GM21528 (cell line): ENCODE results near the gene ARID1B.

ENCODE experiments used
- ATAC-seq: cut with Tn5 transposase; IDR thresholded peaks from one replicate; pipeline ENCODE4 v1.9.1; 2021; ENCODE audit warnings: mild to moderate bottlenecking, moderate library complexity; ENCODE audit not compliant: unreplicated experiment, low FRiP score

The ARID1B gene

DNA sequence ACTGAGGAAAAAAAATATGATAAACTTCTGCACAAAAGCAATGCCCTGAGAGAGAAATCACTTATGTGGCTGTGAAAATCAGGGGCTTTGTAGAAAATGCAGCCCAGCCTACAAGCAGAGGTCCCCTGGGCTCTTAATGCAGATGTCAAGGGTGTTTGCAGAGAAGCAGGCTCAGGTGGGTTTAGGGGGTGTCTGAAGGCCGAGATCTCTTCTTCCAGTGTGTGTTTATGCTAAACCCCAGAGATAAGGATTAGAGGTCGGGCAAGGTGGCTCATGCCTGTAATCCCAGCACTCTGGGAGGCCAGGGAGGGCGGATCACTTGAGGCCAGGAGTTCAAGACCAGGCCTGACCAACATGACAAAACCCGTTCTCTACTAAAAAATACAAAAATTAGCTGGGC is 467.6 kb downstream of the ARID1B start:
- ATAC-seq: no peak

DNA sequence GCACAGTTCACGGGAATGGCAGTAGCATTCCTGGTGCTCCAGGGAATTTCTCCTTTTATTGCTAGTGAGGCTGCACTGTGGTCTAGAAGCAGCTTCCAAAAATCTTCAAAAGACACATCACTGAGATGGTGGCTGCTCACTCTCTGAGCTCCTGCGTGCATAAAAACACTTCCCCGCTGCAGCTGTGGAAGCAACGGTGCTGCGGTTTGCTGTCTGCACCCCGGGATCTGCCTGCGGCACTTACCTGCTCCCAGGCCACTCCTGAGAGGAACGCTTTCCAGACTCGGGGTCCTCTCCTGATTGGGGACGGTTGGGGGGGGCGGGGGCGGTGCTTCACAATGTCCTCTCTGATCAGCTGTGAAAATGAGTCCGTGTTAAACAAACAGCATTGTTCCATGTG is 468.3 kb downstream of the ARID1B start:
- no peak for ATAC-seq

- no peak for ATAC-seq
Observed at GRCh38 chr6:157246048-157246630, 469.0 kb downstream of the ARID1B start.

DNA sequence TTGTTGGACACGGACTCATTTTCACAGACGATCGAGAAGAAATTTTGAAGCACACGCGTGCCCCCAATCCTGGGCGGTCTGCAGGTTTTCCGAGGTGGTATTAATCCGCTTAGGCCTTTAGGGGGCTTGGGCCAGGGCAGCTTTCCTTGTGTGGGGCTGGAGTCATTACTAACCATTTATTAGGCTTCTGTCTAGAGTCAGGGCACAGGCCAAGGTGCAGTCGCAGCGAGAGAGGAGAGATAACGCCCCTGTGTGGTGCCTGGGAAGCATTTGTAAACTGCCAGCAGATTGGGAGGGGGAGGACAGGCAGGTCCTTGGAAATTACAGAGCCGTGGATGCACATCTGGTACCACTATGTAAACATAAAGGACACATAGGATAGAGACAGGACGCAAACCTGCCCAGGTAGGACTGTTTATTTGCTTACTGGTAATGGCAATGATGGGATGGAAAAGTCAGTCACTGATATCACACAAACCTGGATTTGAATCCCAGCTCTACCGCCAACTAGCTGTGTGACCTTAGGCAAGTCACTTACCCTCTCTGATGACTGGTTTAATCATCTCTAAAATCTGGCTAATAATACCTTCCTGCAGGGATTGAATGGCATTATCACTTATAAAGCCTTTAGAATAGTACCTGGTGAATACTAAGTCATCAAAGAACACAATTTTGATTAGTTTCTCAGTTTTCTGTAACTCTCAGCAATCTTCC is 469.8 kb downstream of the ARID1B start:
- ATAC-seq: no peak

DNA sequence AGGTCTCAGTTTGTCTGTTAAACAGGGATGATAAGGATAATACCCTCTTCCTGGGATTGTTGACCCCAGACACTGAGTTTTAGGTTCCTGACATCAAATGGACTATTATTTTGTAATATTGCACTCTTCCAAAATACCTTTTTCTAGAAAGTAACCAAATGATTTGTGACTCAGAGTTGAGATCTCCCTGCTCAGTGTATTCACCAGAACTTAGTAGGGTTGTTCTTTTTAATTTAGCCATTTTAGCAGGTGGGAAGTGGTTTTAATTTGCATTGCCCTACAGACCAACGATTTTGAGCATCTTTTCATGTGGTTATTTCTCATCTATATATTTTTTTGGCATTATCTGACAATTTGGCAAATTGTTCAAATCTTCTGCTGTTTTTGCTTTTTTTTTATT is 471.1 kb downstream of the ARID1B start:
- ATAC-seq: no peak

DNA sequence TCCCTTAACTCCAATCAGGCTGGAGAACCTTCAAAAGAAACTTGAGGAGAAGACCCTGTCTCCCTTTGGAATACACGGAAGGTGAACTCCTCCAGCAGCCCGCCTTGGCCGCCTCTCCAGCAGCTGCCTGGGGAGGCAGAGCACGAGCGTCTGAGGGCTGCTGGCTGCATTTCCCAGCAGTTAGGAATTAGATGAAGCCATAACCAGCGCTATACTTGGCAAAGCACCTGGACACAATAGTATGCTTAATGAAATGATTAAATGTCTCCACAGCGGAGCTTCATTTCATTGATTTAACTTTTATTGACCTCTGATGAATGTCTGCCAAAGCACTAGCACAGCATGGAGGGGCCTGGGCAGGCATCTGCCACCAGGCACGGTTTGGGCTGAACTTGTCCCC is 472.6 kb downstream of the ARID1B start:
- ATAC-seq: no peak

GRCh38 chr6:157251586-157252247 is 474.5 kb downstream of the ARID1B start:
- ATAC-seq: no peak

DNA sequence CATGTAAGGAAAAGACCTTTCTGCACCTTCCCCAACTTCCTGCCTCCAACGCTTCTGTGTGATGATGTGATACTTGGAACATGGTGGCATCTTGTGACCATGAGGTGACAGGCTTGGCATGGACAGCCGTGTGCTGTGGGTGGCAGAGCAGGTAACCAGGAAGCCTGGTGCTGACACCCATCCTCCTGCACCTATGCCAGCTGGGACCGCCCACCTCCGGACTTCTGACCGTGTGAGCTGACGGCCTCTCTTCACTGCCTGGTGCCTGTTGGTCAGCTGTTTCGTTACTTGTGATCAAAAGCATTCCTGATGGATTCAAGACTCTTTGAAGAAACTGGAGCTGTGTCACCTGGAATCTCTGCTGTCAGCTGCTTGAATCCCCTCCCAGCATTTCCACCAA is 475.8 kb downstream of the ARID1B start:
- ATAC-seq: no peak

- ATAC-seq: no peak
Observed at GRCh38 chr6:157253699-157254098, 476.5 kb downstream of the ARID1B start.

DNA sequence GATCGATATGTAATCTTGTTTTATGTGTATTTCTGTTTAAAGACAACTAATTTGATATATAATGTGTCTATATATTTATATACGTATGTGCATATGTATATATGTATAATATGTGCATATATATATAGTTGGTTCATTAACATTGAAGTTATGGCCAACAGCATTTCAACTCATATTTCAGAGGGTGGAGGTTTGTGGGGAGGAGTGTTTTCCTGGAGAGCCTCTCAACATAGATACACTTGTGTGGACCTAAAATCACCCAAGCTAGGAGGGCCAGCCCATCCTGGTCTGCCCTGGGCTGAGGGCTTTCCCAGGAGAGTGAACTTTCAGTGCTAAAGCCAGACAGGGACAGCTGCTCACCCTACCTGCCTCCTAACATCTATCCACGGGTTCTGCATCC is 477.4 kb downstream of the ARID1B start:
- ATAC-seq: no peak

- ATAC-seq: no peak
Observed at GRCh38 chr6:157255079-157255478, 477.9 kb downstream of the ARID1B start.

DNA sequence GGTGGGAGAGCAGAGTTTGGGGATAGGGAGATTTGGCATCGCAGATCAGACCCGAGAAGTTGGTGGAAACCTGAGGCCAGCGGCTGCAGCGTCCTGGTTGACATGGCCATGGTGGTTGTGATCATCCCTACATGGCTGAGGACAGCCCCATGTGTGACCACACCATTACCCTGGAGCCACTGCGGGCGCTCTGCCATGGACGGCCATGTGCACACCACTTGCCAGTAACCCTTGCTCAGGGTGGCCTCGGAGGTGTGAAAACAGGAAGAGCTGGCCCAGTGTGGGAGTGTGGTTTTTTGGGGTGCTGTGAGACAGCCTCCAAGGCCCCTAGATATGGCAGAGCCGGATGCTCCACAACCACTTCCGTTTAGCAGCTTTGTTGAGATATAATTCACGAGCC is 481.7 kb downstream of the ARID1B start:
- ATAC-seq: no peak

GRCh38 chr6:157259443-157259842 is 482.3 kb downstream of the ARID1B start:
- ATAC-seq: no peak
